Transverse colon (tissue), 4 donors: ENCODE results near the gene CNTN1. TPM values are rescaled to one million over a fixed set of nuclear protein-coding genes. Genes with fewer than 3 reads are reported as not detected.
"Not testable (repeated sequence)": the region's sequence is repeated elsewhere in the genome, so short reads cannot be mapped to it uniquely, and the experiment has no call there.

ENCODE experiments used
- DNase-seq: peaks from one replicate; pipeline ENCODE4 v3.0.0-alpha.2; 2019
- H3K27ac ChIP-seq, 4 donors: fragments of 200-600 bp; sonication (generic); 2 replicates each; pipeline ENCODE4 v1.5.1; 2016 to 2018; ENCODE audit warnings: inconsistent platforms in 4 of 4
- H3K27me3 ChIP-seq: fragments of 200-600 bp; sonication (generic); 2 replicates; pipeline ENCODE4 v1.5.1; 2017; ENCODE audit warnings: inconsistent platforms
- H3K36me3 ChIP-seq, 4 donors: fragments of 200-600 bp; sonication (generic); 2 replicates each; pipeline ENCODE4 v1.5.1; 2017 to 2019; ENCODE audit warnings: inconsistent platforms in 4 of 4
- H3K4me1 ChIP-seq, 4 donors: fragments of 200-600 bp; sonication (generic); 2 replicates each; pipeline ENCODE4 v1.5.1; 2017 to 2020; ENCODE audit warnings: inconsistent platforms in 4 of 4
- H3K4me3 ChIP-seq, 4 donors: fragments of 200-600 bp; sonication (generic); 1 replicate in 1 of 4; 2 replicates in 3 of 4; pipeline versions ENCODE4 v1.5.1 to v1.6.1; 2017 to 2019; ENCODE audit warnings: inconsistent platforms in 4 of 4
- H3K9me3 ChIP-seq, 2 donors: fragments of 200-600 bp; sonication (generic); 2 replicates each; pipeline ENCODE4 v1.5.1; 2017 to 2019; ENCODE audit warnings: inconsistent platforms in 2 of 2
- EP300 ChIP-seq: sonication (generic); formaldehyde crosslinking; IDR thresholded peaks from one replicate; pipeline ENCODE4 v1.6.1; 2017; ENCODE audit warnings: antibody characterized with exemption, low read depth
- POLR2A ChIP-seq: fragments of 450-650 bp; IDR thresholded peaks from one replicate; pipeline ENCODE4 v1.6.1; 2016; ENCODE audit warnings: antibody characterized with exemption, mild to moderate bottlenecking, moderate library complexity
- POLR2AphosphoS5 ChIP-seq, 3 donors: sonication (generic); formaldehyde crosslinking; IDR thresholded peaks; one replicate each; pipeline ENCODE4 v1.6.1; 2016; ENCODE audit warnings: antibody characterized with exemption in 3 of 3
- WGBS, 2 donors: methylation state at CpG; one replicate each; pipeline ENCODE4 v1.1.5; 2018; ENCODE audit warnings: low coverage in 1 of 2; 5-methylcytosine and 5-hydroxymethylcytosine counted together
- in situ Hi-C, 4 donors: fragments of 200-750 bp; cut with MboI; loops; one replicate each; pipeline versions ENCODE4 v1.15.0 to v1.15.1; 2017; ENCODE audit warnings: low sequenced_read_pairs in 3 of 4, low pct_ligation_motif_present in 1 of 4, low pct_unique_long_range_greater_than_20kb in 1 of 4
- intact Hi-C: fragments of 100-400 bp; cut with DNase I; formaldehyde crosslinking; loops from one replicate; pipeline ENCODE4 v1.15.1; 2023; ENCODE audit warnings: low total_unique reads
- total RNA-seq, 4 donors: library from RNA; depleted of rRNA; stranded (reverse); fragments of >200 nt; gene quantifications; one replicate each; pipeline ENCODE4 v1.1.0, GENCODE V29; 2016
- TF ChIP-seq, protein P1 (sequence below), 5 experiments: fragments of 200-600 bp in 3 of 5; fragments of 450-650 bp in 2 of 5; sonication (generic) in 3 of 5; IDR thresholded peaks; 1 replicate in 2 of 5; 2 replicates in 3 of 5; pipeline ENCODE4 v1.5.1; 2016 to 2017; ENCODE audit warnings: antibody characterized with exemption in 5 of 5, inconsistent platforms in 3 of 5, mild to moderate bottlenecking in 2 of 5, moderate library complexity in 1 of 5

CNTN1 gene
- total RNA-seq, 4 donors from 2014 or later: 0.60 to 3.2 (median 1.4) TPM

- 47 to 56% methylated on average over 3 of the region's 3 CpGs for WGBS, 2 donors
- no peaks in the 10 kb centered on the region for H3K4me1 ChIP-seq
- H3K27me3 ChIP-seq: no peaks in the 10 kb centered on the region
- H3K9me3 ChIP-seq: no peaks in the 10 kb centered on the region
- no peak overlapping the region for H3K4me3 ChIP-seq
- no peak overlapping the region for H3K27ac ChIP-seq
- DNase-seq: no peak
- in situ Hi-C loops: no loop called here
- TF ChIP-seq, protein P1, sequence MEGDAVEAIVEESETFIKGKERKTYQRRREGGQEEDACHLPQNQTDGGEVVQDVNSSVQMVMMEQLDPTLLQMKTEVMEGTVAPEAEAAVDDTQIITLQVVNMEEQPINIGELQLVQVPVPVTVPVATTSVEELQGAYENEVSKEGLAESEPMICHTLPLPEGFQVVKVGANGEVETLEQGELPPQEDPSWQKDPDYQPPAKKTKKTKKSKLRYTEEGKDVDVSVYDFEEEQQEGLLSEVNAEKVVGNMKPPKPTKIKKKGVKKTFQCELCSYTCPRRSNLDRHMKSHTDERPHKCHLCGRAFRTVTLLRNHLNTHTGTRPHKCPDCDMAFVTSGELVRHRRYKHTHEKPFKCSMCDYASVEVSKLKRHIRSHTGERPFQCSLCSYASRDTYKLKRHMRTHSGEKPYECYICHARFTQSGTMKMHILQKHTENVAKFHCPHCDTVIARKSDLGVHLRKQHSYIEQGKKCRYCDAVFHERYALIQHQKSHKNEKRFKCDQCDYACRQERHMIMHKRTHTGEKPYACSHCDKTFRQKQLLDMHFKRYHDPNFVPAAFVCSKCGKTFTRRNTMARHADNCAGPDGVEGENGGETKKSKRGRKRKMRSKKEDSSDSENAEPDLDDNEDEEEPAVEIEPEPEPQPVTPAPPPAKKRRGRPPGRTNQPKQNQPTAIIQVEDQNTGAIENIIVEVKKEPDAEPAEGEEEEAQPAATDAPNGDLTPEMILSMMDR (IDR thresholded peaks at IDR 0.05): no peak
- TF ChIP-seq POLR2A (no peak), POLR2AphosphoS5 (IDR thresholded peaks at IDR 0.05) (no peak), EP300 (no peak)
- H3K36me3 ChIP-seq: no peaks in the 10 kb centered on the region
- intact Hi-C loops: no loop called here
Measured at GRCh38 chr12:41067941-41068645, 375.9 kb downstream of the CNTN1 start.

DNA sequence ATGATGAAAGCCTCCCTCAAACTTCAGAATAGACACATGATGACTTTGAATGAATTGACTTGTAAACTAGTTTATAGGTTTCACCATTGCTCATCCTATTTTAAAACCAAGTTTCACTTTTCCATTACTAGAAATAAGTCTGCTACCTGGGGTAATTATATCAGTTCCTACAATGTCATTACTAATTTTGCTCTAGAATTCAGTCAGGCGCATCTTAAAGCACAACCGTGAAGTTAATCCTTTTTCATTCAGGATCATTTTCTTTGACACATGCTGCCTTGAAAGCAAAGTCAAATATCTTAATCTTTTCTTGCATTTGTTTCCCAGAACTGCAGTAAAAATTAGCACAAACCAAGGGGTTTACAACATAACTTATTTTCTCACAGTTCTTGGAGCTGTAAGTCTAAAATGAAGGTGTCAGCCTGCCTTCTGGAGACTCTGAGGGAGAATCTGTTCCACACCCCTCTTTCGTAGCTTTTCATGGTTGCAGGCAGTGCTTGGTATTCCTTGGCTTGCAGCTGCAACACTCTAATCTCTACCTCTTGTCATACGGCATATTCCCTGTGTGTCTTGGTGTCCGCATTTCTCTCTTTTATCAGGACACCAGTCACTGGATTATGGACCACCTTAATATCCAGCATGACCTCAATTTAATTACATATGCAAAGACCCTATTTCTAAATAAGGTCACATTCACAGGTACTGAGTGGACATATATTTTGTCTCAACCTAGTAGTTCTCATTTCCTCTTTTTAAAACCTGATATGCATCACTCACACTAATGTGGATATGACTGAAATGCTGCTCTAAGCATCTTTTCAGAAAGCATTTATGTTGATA is 381.6 kb downstream of the CNTN1 start:
- DNase-seq: no peak
- TF ChIP-seq POLR2A: no peak
- TF ChIP-seq, protein P1 (IDR thresholded peaks at IDR 0.05): no peak
- no peak for TF ChIP-seq EP300
- no peak for TF ChIP-seq POLR2AphosphoS5 (IDR thresholded peaks at IDR 0.05)
- H3K27me3 ChIP-seq: no peaks in the 10 kb centered on the region
- H3K9me3 ChIP-seq: no peaks in the 10 kb centered on the region
- intact Hi-C loops: no loop called here
- H3K36me3 ChIP-seq: no peaks in the 10 kb centered on the region
- in situ Hi-C loops: no loop called here
- WGBS, 2 donors: 84 to 94% methylated on average over 4 to 5 of the region's 5 CpGs
- no peak overlapping the region for H3K27ac ChIP-seq
- no peak overlapping the region for H3K4me3 ChIP-seq
- no peaks in the 10 kb centered on the region for H3K4me1 ChIP-seq

DNA sequence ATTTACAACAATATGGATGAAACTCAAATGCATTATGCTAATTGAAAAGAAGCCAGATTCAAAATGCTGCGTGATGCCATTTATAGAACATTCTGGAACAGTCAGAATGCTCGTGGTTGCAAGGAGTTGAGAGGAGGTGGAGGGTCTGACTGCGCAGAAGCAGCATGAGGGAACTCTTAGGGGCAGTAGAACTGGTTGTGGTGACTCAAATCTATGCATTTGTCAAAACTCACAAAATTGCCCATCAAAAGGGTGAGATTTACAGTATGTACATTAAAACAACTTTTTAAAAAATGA is 382.2 kb downstream of the CNTN1 start:
- TF ChIP-seq, protein P1 (IDR thresholded peaks at IDR 0.05): no peak
- TF ChIP-seq POLR2AphosphoS5 (IDR thresholded peaks at IDR 0.05): no peak
- no peak for TF ChIP-seq POLR2A
- no peak for TF ChIP-seq EP300
- intact Hi-C loops (no loop called here), in situ Hi-C loops (no loop called here)
- no peaks in the 10 kb centered on the region for H3K4me1 ChIP-seq
- H3K36me3 ChIP-seq: no peaks in the 10 kb centered on the region
- H3K9me3 ChIP-seq: no peaks in the 10 kb centered on the region
- no peaks in the 10 kb centered on the region for H3K27me3 ChIP-seq
- no peak for DNase-seq
- no peak overlapping the region for H3K4me3 ChIP-seq
- WGBS, 2 donors: 54 to 64% methylated on average over 3 of the region's 3 CpGs
- no peak overlapping the region for H3K27ac ChIP-seq

DNA sequence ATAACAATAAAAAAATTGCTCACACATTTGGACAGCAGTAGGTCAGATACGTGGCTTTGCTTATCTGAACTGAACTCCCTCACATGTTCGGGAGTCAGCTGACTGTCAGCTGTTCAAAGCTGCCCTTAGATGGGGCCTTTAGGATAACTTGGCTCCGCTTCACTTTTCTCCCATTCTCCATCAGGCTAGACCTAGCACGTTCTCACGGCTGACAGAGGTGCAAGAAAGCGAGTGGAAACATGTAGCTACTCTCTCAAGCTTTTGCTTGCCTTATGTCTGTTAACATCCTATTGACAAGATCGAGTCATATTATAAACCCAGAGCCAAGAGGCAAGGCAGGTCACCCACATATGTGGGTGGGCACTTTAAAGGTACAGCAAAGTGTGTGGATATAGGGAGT is 383.9 kb downstream of the CNTN1 start:
- Histone ChIP-seq H3K4me3 (no peak overlapping the region), H3K27me3 (no peaks in the 10 kb centered on the region), H3K27ac (no peak overlapping the region), H3K36me3 (no peaks in the 10 kb centered on the region), H3K4me1 (no peaks in the 10 kb centered on the region), H3K9me3 (no peaks in the 10 kb centered on the region)
- DNase-seq: no peak
- TF ChIP-seq, protein P1 (IDR thresholded peaks at IDR 0.05): no peak
- TF ChIP-seq POLR2AphosphoS5 (IDR thresholded peaks at IDR 0.05) (no peak), POLR2A (no peak), EP300 (no peak)
- intact Hi-C loops (no loop called here), in situ Hi-C loops (no loop called here)
- 79 to 92% methylated on average over 2 to 7 of the region's 7 CpGs for WGBS, 2 donors

DNA sequence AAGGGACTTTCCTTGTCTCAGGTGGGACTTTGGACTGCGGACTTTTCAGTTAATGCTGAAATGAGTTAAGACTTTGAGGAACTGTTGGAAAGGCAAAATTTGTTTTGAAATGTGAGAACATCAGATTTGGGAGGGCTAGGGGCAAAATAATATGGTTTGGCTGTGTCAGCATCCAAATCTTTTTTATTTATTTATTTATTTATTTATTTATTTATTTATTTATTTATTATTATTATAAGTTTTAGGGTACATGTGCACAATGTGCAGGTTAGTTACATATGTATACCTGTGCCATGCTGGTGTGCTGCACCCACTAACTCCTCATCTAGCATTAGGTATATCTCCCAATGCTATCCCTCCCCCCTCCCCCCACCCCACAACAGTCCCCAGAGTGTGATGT is 389.0 kb downstream of the CNTN1 start:
- DNase-seq: not testable (repeated sequence)

More for the DNA sequence above, 389.0 kb downstream of the CNTN1 start:
- H3K36me3 ChIP-seq, in situ Hi-C loops, H3K27ac ChIP-seq, H3K9me3 ChIP-seq, H3K4me3 ChIP-seq, intact Hi-C loops, H3K4me1 ChIP-seq, H3K27me3 ChIP-seq: not testable (repeated sequence)
- 0% methylated on average over 1 of the region's 1 CpG for WGBS, 2 donors
